IPS DF 6.9 (cell line): ENCODE results near the gene ID2.

Experiments used
- DNase-seq: peaks from one replicate; pipeline ENCODE4 v3.0.0-alpha.2; 2013; ENCODE audit warnings: low read depth, low spot score
- H3K27ac ChIP-seq: one replicate; pipeline ENCODE4 v1.5.1; 2013; ENCODE audit warnings: low read length, control low read depth
- H3K27me3 ChIP-seq: 2 replicates; pipeline ENCODE4 v1.6.1; 2013; ENCODE audit warnings: mild to moderate bottlenecking, low read length; ENCODE audit not compliant: control insufficient read depth, insufficient read depth
- H3K36me3 ChIP-seq: 2 replicates; pipeline ENCODE4 v1.6.1; 2013; ENCODE audit warnings: low read length; ENCODE audit not compliant: control insufficient read depth, insufficient read depth
- H3K4me1 ChIP-seq: 2 replicates; pipeline ENCODE4 v1.6.1; 2013; ENCODE audit warnings: low read length; ENCODE audit not compliant: control insufficient read depth, insufficient read depth
- H3K4me3 ChIP-seq: 2 replicates; pipeline ENCODE4 v1.5.1; 2013; ENCODE audit warnings: mild to moderate bottlenecking, low read length
- H3K9me3 ChIP-seq: 2 replicates; pipeline ENCODE4 v1.6.1; 2013; ENCODE audit warnings: low read length, inconsistent platforms; ENCODE audit not compliant: control insufficient read depth, insufficient read depth
- WGBS: extraction: QIAGEN DNeasy Blood & Tissue Kit; methylation state at CpG from one replicate; pipeline ENCODE4 v1.1.7; 2013; ENCODE audit warnings: mixed read lengths, missing lambda C conversion rate; ENCODE audit not compliant: insufficient read length, insufficient coverage; 5-methylcytosine and 5-hydroxymethylcytosine counted together

Gene ID2

DNA sequence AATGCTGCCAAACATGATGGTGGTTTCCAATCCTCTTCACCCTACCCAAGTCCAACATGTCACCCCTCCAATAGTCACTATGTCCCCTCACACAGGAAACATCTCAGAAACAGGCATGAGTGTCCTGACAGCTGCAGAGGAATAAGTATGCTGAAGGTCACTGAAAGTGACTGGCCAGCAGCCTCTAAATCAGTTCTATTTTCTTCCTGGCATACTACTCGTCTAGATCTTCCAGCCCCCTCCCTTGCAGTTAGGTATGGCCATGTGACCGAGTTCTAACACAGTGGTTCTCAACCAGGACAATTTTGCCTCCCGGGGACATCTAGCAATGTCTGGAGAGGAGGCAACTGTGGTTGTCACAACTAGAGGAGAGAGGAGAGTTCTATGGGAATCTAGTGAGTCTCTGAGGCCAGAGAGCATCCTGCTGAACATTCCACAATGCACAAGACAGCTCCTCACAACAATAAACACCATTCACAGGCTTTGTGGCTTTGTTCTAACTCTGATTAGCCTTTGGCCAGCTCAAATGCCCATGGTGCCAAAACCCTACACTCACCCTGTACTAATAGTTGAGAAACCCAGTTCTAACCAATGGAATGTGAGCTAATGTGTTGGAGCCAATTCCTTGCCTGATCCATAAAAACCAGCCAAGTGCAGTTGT lies 12.6 kb upstream of the ID2 start:
- Histone ChIP-seq H3K36me3 (no peaks in the 10 kb centered on the region), H3K4me3 (no peak overlapping the region), H3K27me3 (no peaks in the 10 kb centered on the region), H3K27ac (no peak overlapping the region), H3K9me3 (no peaks in the 10 kb centered on the region), H3K4me1 (no peaks in the 10 kb centered on the region)
- no CpG with 5 or more reads among the region's 3 CpGs for WGBS
- DNase-seq, result no peak

DNA sequence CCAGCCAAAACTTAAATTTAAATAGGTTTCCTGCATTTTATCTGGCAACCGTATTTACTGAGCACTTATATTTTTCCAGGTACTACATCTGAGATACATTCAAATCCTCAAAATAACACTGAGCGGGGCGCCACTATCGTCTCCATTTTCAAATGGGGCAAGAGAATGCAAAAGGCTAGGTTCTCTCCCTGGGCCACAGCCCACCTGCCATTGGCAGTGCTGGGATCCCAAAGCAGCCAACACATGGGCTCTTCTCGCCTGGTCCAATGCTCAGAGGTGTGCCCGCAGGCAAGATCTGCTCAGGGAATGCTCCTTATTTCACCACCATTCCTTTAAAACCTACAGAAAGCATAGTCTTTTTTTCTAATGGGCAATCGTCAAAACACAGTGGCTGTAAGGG lies 11.3 kb upstream of the ID2 start:
- Histone ChIP-seq H3K4me1 (no peaks in the 10 kb centered on the region), H3K36me3 (no peaks in the 10 kb centered on the region), H3K27me3 (peaks cover 7% of the 10 kb centered on the region; the same call in 1 of the 2 replicates), H3K27ac (no peak overlapping the region), H3K4me3 (no peak overlapping the region), H3K9me3 (no peaks in the 10 kb centered on the region)
- DNase-seq, result no peak
- WGBS, result no CpG with 5 or more reads among the region's 7 CpGs

DNA sequence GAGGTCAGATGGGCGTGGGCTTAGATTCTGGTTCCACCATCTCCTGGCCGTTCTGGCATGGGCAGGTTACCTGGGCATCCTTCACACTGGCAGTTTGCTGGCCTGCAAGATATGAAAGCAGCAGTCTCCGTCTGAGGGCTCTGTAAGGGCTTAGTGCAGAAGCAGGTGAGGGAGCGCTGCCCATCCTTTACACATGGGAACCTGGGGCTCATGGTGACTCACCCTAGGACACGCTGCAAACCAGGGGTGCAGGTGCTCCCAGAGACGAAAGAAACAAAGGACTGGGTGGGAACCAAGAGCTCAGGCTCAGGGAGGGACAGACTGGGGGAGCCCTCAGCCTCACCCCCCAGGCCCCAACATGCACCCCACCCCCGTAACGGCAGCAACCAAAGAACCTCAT lies 10.7 kb upstream of the ID2 start:
- no peak overlapping the region for H3K27ac ChIP-seq
- DNase-seq, result no peak
- no peaks in the 10 kb centered on the region for H3K36me3 ChIP-seq
- no peaks in the 10 kb centered on the region for H3K9me3 ChIP-seq
- no CpG with 5 or more reads among the region's 8 CpGs for WGBS
- H3K4me3 ChIP-seq, result no peak overlapping the region
- peaks cover 13% of the 10 kb centered on the region for H3K27me3 ChIP-seq
- H3K4me1 ChIP-seq, result no peaks in the 10 kb centered on the region

DNA sequence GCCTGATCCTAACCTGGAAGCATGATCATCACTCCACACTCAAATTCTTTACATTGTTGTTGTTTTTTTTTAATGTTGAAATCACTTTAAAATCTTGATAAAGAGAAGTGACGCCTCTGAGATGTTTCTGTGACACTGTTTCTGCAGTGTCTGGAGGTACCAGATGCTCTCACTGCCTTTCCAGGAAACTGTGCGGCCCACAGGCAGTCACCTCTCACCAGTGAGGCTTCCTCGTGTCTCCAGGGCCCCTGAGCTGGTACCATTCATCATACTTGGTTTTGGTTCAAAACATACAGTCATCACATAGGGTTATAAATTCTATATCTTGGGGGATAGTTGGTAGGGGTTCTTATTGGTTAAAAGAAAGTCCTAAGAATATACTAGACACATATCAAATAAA lies 10.1 kb upstream of the ID2 start:
- no peak for DNase-seq
- peaks cover 20% of the 10 kb centered on the region for H3K27me3 ChIP-seq
- no CpG with 5 or more reads among the region's 3 CpGs for WGBS

DNA sequence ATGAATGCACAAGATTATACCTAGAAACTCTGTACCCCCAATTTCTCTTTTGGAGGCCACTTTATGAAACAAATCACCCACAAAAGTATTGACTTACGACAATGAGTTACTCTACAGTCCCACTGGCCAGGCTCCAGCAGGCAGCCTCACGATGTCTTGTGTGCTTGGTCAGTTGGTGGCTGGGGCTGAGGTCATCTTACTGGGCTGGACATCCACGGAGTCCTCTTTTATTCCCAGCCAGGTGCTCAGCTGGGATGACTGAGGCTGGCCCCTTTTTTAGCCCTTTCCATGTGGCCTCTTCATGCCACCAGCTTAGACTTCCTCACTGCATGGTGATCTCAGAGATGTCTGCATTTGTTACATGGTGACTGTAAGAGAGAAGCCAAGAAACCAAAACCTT lies 8.9 kb upstream of the ID2 start:
- H3K27me3 ChIP-seq, result peaks cover 25% of the 10 kb centered on the region
- DNase-seq, result no peak
- H3K4me3 ChIP-seq, result no peak overlapping the region
- no CpG with 5 or more reads among the region's 3 CpGs for WGBS
- H3K4me1 ChIP-seq, result peaks cover 4% of the 10 kb centered on the region; the same call in 1 of the 2 replicates
- H3K9me3 ChIP-seq, result no peaks in the 10 kb centered on the region
- no peak overlapping the region for H3K27ac ChIP-seq
- H3K36me3 ChIP-seq, result no peaks in the 10 kb centered on the region

More for the DNA sequence above, 10.1 kb upstream of the ID2 start:
- H3K9me3 ChIP-seq, result no peaks in the 10 kb centered on the region
- peaks cover 4% of the 10 kb centered on the region; the same call in 1 of the 2 replicates for H3K4me1 ChIP-seq
- H3K4me3 ChIP-seq, result no peak overlapping the region
- H3K27ac ChIP-seq, result no peak overlapping the region
- no peaks in the 10 kb centered on the region for H3K36me3 ChIP-seq

DNA sequence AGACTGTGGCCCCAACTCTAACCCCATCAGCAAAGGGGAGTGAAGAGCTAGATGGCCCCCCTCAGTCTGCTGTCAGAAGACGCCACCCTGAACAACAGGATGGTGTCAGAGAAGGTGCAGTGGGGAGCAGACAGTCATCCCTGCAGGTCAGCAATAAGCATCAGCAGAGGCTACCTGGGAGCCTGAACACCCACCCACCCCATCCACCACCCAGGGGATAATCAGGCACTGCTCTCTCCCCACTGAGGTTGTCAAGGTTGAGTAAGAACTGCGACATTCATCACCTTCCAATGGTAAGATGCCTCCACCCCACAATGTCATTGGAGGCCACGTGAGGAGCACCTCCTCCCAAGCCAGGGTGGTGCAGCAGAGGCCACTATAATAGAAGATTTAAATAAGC lies 8.5 kb upstream of the ID2 start:
- WGBS, result no CpG with 5 or more reads among the region's 3 CpGs
- Histone ChIP-seq H3K27ac (no peak overlapping the region), H3K4me3 (no peak overlapping the region), H3K4me1 (peaks cover 4% of the 10 kb centered on the region; the same call in 1 of the 2 replicates), H3K9me3 (no peaks in the 10 kb centered on the region), H3K36me3 (no peaks in the 10 kb centered on the region), H3K27me3 (peaks cover 25% of the 10 kb centered on the region)
- no peak for DNase-seq

DNA sequence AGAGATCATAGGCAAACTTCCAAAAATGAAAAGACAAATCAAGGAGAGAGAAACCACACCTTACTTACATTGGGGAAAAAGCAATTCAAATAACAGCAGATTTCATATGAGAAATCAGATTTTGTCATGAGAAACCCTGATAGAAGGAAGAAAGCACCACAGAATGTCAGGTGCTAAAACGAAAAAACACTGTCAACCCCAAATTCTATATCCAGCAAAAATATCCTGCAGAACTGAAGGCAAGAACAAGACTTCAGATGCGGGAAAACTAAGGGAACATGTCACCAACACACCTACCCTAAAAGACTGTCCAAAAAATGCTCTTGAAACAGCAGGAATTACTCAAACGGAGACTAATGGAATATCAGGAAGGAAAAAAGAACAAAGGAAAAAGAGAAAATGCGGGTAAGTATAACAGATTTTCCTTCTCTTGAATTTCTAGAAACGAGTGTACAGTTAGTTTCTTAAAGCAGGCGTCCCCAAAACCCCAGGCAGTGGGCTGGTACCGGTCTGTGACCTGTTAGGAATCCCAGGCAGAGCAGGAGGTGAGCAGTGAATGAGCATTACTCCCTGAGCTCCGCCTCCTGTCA lies 7.3 kb upstream of the ID2 start:
- peaks cover 25% of the 10 kb centered on the region for H3K27me3 ChIP-seq
- DNase-seq, result no peak
- no peak overlapping the region for H3K4me3 ChIP-seq
- no peak overlapping the region for H3K27ac ChIP-seq
- no CpG with 5 or more reads among the region's 8 CpGs for WGBS
- H3K9me3 ChIP-seq, result no peaks in the 10 kb centered on the region
- H3K36me3 ChIP-seq, result no peaks in the 10 kb centered on the region
- peaks cover 4% of the 10 kb centered on the region; the same call in 1 of the 2 replicates for H3K4me1 ChIP-seq

DNA sequence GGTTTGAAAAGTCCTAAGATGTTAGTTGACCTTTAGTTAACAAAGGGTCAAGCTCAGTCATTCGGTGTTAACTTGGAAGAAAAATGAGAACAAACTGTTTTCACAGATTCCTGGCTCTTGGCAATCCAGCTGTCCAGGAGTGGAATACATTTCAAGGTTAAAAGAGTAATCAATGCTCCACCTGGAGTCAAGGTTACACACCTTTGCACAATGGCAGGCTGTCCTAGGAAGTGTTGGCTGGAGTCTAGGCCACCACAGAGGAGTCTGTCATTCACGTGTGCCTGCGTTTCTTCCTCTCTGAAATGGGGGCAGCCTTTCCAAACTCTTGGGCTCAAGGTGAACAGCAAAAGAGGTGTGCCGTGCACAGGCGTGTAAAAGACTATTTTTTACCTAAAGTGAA lies 6.3 kb upstream of the ID2 start:
- DNase-seq, result no peak
- Histone ChIP-seq H3K27ac (no peak overlapping the region), H3K4me1 (peaks cover 8% of the 10 kb centered on the region; the same call in 1 of the 2 replicates), H3K36me3 (no peaks in the 10 kb centered on the region), H3K9me3 (no peaks in the 10 kb centered on the region), H3K4me3 (no peak overlapping the region), H3K27me3 (peaks cover 25% of the 10 kb centered on the region)
- no CpG with 5 or more reads among the region's 5 CpGs for WGBS

DNA sequence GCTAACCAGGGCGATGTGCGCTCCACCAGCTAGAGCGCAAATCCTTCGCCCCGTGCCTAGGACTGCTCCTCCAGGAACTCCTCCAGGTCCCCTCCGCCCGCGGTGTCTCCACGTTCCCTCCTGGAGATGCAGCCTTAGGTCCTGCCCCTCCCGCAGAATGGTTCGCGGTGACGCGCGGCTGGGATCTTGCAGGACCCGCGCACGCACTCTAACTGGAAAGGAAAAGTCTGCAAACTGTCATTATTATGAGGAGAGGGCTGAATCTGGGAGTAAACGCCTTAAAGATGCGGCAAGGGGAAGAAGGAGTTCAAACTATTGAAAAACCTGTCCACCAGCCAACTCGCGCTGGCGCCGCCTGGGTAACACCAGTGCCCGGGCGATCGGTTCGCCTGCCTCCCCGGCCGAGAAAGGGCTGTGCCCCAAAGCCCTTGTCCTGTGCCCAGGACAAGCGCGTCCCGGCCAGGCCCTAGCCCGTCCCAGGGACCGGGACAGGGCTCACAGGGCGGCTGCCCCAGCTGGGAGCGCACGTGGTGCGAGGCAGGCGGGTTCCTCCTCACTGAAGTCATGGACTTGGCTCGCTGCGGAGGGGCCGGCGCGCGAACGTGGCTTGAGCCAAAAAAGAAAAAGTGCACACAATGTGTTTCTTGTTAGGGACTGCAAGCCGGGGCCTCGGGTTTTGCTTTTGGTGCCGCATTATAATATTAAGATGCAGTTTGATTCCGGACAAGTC lies 5.5 kb upstream of the ID2 start:
- no peak for DNase-seq
- no CpG with 5 or more reads among the region's 51 CpGs for WGBS
- H3K4me3 ChIP-seq, result peak overlapping the region; percentile 11; the same call in 1 of the 2 replicates
- peaks cover 25% of the 10 kb centered on the region for H3K27me3 ChIP-seq
- H3K4me1 ChIP-seq, result peaks cover 8% of the 10 kb centered on the region; the same call in 1 of the 2 replicates
- no peaks in the 10 kb centered on the region for H3K36me3 ChIP-seq
- H3K27ac ChIP-seq, result no peak overlapping the region
- no peaks in the 10 kb centered on the region for H3K9me3 ChIP-seq

DNA sequence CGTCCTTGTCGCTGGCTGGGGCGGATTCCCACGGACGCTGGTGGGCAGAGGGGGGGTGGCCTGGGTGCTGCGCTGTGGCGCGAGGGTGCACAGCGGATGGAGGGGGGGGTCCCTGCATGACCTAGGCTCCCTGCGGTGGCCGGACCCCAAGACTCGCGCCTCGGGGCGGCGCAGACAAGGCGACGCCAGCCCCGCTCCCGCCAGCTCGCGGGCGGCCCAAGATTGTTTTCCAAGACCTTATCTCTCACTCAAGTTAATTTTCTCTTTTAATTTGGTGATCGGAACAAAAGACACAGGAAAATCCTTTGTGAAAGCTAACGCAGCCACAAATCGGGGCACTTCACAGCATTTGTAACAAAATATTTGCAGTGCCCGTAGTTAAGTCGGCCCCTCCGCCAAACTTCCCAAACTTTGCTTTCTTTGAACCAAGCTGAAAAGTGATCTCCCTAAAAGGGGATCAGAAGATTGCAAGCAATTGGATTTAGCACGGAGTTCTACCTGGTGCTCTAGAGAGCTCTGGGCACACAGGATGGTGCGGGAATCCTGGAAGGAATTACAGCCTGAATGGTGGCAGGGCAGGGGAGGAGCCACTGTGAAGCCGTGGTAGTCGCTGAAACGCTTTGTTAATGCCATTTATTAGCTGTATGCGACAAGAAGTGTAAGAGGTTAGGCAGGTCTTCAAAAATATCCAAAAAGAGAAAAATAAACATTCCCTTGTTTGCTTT lies 4.8 kb upstream of the ID2 start:
- Histone ChIP-seq H3K36me3 (no peaks in the 10 kb centered on the region), H3K27ac (no peak overlapping the region), H3K9me3 (no peaks in the 10 kb centered on the region), H3K4me1 (peaks cover 8% of the 10 kb centered on the region; the same call in 1 of the 2 replicates), H3K27me3 (peaks cover 25% of the 10 kb centered on the region), H3K4me3 (peak overlapping the region; percentile 11; the same call in 1 of the 2 replicates)
- no peak for DNase-seq
- WGBS, result no CpG with 5 or more reads among the region's 35 CpGs
